HG03103 (cell line): Measurements from ENCODE around the gene HIBCH.
A peak's percentile ranks its signal among the peaks of the same experiment; 100 is the strongest.

Experiments
- ATAC-seq: cut with Tn5 transposase; IDR thresholded peaks from one replicate; pipeline ENCODE4 v1.9.1; 2021; ENCODE audit warnings: low read depth; ENCODE audit not compliant: unreplicated experiment

HIBCH gene

DNA sequence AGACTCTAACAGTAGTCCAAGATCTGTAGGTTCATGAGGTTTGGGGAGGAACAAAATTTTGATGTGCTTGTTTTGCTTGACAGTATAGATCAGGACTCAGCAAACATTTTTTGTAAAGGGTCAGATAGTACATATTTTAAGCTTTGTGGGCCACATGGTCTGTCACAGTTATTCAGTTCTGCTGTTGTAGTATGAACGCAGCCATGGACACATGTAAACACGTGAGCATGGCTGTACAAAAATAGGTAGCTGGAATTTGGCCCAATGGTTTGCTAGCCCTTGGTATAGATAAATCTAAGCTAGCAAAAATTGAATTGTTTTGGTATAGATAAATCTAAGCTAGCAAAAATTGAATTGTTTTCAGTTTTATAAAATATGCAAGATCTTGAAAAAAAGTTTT is 120.5 kb downstream of the HIBCH start:
- no peak for ATAC-seq

DNA sequence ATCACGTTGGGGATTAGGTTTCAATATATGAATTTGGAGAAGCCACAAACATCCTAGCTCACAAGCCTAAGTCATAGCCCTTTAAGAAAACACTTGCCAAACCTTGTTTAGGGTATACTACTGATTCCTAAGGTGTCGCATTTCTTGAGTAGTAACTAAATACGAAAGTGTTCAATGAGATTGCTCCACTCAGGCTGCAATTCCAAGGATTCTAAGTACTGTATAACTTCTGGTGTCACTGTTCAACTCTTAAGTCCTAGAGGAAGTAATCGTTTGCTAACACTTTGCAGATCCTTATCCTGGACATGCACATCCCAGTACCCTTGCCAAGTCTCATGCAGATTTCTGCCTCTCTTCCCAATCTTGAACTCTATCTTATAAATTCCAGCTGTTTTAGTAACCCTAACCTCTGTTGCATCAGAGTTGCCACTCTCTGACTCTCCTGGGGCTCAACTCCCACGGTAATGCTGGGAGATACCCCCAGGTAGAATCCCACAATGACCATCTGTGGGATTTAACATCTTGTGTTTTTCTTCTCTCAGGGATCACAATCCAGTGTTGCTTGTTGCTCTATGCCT is 122.4 kb downstream of the HIBCH start:
- ATAC-seq, result no peak

DNA sequence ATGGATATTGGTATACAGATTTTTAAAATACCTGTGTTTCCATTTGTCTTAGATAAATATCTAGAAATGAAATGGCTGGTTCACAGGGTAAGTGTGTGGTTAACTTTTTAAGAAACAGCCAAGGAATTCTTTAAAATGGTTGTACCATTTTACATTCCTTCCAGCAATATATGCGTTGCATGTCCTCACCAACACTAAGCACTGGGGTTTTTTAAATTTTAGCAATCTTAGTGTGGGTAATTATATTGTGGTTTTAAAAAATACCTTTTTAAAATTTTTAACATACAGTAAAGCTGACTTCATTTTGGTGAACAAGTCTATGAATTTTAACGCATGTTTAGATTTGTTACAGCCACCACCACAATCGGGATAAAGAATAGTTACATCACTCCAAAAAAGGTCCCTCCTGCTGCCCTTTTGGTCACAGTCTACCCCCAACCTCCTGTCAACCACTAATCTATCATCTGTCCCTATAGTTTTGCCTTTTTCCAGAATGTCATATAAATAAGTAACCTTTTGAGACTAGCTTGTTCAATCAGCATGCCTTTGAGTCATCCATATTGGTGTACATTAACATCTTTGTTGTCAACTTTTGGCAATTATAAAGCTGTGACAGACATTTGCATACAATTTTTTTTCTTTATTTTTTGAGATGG is 129.0 kb downstream of the HIBCH start:
- ATAC-seq, result no peak

DNA sequence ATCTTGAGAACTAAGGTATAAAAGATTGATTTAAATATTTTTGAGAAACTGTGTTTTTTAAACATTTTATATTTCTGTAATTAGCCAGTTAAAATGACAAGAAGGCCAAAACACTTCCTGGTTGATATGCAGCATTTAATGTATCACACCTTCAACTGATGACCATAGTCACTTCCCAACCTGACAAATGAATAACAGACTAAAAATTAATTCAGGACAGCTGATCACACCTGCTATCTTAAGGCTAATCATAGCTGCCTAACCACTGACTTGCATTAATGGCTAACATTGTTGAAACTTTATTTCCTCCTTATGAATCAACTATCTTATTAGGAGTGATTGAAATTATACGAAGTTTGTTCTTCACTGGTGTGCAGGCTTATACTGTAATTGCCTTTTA is 131.3 kb downstream of the HIBCH start:
- no peak for ATAC-seq

DNA sequence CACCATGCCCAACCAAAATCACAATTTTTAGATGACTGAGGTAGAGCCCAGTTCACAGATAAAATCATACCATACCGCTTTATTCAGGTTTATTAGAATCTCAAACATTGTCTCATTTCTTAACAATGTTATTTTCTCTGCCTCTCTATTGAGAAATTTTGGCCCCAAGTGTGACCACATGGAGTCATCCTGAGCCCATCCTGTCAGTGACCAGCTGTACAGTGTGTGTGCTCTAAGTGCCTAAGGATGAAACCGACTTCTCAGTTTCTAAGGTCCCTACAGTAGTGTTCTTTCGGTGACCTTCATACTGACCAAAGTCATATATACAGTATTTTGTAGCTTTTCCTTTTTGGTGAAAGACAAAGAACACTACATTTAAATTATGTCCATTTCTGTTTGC is 133.4 kb downstream of the HIBCH start:
- no peak for ATAC-seq

DNA sequence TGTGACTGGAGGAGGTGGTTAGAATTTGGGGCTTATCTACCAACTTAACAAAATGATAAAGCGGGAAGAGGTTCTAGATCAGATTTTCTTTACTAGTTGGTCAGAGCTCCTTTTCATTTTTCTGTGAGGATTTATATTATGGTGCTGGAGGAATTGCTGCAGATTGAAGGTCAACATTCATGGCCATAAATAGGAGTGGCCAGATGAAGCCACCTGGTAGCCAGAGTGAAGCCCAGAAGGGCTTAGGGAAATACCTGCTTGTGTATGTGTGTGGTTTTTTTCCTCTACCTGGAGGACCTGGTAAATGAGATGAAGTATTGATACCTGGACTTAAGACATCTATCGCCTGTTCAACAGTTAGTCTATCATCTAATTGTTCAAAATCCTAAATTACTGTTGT is 134.2 kb downstream of the HIBCH start:
- no peak for ATAC-seq

DNA sequence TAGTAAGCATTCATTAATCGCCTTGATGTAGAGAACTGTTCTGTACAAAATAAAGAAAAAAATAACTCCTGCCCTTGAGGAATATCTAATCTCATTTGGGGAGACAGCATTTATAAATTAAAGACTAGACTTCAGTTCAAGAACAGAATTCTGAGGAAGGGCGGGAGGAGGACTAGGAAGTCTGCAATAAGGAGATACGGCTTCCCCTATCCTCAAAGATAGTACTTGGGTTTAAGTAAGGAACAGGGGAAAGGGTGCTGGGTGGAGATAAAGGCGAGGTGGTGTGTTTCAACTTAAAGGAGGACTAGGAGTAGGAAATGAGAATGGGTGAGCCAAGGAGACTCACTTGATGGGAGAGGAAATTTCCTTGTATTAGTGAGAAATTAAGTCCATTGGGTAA is 135.2 kb downstream of the HIBCH start:
- ATAC-seq, result no peak

DNA sequence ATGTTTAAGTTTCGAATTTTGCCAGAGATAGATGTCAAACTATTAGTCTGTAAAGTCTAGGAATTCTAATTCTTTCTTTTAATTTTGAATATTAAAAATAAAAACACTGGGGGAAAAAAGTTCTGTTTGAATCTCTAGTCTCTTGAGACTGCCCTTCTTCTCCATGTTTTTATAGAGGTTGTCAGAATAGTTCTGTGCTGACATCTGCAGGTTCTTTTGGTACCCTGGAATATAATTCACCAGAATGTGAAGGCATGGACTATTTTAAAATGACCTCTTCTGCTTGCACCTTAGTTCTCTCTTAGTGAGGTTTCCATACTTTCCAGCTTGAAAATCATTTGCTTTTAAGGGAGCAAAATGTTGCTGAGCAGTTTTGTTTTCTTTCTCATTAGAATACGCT is 136.1 kb downstream of the HIBCH start:
- ATAC-seq, result no peak

DNA sequence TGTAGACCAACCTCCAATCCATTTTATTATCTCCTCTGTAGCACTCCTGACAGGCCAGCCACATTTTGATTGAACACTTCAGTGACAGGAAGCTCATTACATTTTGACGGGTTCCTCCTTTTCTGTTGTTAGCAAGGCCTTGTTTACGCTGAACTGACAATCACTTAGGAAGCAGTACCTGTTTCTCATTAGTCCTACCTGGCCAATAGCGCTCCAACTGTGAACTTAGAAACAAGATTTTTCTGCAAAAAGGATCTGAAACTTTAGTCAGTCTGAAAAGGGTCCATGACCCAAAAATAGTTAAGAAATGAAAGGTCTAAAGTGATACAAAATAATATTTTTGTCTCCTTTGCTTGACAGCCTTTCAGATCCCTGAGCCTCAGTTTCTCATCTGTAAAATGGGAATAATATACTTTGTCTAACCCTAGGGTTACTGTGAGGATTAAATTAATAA is 137.5 kb downstream of the HIBCH start:
- peak; percentile 39 for ATAC-seq

DNA sequence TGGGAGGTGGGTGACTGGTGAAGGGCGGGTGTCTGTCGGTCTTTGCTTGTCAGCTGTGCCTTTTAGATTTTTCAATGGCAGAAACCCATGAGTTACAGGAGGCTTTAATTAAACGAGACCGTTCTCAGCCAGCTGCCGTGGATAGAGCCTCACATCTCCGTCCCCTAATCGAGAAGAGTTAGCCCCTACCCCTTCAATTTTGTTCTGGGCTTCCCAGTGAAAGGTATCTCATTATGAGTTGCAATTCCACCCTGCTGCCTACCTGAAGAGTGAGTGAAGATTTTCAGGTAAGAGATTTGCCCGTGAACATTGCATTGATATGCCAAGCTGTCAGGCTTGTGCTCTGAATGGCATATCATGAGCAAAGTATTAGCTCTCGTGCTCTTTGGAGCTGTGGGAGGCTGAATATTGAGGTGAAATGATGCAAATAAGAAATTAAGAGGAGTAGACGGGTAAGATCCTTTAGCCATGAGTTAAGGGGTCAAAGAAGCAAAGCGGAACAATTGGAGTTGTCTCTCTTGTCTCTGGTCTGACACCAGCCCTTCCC is 138.4 kb downstream of the HIBCH start:
- no peak for ATAC-seq

DNA sequence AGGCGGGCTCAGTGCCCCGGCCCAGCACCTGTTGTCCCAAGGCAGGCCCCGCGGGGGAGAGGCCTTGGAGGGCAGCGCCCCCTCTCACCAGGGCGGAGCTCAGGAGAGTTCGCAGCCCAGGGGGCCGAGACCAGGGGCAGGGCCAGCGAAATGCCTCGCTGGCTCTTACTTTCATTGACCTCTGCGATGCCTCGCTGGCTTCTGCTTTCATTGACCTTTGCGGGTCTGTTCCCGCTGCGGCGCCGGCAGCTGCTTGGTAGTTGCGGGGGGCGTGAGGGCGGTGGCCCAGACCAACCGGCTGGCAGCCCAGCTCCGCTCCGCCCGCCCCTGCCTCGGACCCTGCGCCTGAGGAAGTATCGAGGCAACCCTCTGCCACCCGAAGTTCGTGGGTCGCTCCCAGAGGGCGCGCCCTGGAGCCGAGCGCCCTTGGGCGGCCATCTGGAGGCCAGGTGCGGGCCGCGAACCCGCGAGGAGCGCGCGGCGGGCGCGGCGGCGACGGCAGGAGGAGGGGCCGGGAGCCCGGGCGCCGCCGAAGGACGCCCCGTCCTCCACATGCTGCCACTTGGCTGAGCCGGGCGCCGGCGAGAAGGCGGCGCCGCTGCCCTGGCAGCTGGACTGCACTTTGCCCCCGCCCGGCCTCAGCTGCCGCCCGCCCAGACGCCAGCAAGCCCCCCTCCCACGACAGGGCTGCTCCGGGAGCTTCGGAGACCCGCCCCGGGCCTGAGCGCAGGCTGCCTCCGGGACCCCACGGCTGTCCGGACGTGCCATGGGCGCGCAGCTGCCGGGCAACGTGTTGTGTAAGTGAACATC is 139.1 kb downstream of the HIBCH start:
- ATAC-seq, result peak; percentile 62

DNA sequence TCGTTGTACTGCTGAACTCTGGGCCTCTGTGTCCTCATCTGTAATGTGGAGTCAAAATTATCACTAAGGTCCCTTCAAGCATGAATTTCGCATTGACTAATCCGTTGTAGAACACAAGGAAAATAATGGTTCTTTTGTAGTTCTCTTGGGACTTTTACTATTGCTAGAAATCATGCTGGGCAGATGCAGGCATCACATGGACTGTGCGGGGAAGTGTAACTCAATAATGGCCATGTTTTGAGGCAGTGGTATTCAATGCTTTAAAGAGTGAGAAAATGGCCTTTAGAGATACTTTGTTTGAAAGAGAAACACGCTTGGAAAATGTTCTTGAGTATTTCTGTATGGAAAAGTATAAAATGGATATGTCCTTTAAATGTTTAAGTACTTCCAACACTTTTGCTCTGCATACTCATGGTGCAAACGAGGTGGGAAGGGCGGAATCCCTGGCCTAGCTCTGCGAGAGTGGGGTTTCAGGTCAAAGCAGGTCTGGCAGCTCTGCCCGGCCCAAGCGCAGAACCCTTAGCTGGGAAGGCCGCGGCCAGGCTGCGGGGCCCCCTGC is 139.8 kb downstream of the HIBCH start:
- no peak for ATAC-seq

DNA sequence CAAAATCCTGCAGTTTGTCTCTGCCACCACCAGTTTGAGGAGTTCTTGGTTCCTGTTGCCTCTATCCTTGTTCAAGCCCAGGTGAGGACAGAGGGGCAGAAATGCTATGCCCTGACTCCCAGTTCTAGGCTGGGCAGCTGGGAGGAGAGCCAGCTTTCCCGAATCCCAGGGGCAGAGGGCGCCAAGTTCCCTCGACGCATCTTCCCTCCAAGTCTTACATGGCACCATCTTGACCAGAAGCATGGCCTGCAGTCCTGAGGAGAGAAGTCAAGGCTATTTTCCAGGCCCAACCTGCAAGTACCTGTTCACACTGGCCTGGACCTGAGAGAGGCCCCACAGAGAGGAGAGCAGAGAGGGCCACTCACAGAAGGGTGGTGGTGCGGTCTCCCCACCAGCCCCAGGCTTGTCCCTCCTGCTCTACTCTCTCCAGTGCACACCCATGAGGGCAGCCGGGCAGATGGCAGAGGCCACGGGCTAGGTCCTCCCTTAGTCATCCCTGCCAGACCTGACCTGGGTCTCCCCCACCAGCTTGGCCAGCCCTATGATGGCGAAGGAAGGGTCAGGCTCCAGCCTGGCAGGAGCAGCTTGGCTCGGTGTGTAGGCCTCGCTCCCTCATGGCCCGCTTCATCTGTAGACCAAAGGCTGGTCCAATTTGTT is 141.4 kb downstream of the HIBCH start:
- ATAC-seq, result no peak

DNA sequence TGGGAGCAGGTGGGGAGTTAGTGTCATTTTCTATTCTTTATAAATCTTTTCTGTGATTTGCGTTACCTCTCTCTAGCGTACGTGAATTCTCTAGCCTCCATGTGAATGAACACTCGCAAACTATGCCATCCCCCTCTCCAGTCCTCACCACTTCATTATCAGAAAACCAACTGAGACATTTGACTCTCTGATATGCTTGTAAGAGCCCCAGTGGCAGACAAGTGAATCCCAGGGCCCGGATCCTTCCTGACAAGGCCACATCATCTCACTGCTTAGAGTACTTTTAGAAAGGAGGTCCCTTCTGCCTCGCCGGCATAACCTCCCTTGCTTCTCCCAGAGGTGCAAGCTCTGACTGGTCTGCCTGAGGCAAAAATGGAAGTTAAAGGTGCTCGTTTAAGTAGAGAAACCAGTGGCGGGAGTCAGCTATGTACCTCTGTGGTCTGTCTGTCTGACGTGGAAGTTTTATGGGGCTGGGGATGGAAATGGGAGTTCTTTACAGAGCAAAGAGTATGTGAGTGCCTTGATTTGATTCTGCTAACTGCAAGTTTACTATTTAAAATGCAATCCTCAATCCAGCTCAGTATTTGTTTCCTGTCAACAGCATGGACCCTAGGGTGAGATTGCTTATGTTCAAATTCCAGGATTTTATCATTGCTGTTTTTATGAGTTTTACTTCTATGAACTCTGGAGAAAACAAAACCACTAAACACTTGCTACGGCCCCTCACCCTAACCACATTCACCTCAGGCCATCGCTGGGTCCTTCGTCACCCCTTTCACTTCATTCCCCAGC is 142.2 kb downstream of the HIBCH start:
- no peak for ATAC-seq

DNA sequence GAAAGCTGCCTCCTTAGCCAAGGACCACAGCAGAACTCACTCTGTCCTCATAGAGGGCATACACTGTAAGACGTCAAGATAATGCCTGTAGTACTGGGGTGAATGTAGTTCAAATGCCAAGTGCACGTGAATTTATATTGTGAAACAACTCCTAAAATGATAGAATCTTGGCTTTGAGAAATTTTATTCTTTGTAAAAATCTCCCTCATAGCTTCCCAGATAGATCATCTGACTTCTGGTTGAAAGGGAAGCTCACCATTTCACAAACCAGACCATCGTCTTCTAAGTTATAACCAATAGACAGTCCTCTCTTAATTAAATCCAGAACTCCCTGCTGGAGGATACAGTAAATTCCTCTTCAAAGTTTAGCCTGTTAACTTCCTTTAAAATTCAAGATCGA is 146.2 kb downstream of the HIBCH start:
- no peak for ATAC-seq

DNA sequence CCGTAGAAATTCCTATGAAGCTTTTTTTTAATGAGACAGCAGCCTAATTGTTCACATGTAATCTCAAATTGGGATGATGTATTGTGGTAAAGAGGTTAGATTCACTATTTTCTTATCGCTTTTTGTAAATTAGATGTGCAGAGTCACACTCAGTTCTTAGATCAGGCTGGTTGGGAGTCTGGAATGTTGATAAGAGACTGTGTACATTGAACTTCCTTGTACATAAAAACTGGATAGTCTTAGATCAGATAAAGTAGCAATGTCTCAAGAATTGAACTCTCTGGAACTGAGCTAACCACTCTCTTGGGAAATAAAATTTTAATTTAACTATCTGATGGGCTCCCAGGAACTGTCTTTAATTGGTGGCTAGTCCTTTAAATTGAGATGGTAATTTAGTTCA is 149.0 kb downstream of the HIBCH start:
- ATAC-seq, result no peak

DNA sequence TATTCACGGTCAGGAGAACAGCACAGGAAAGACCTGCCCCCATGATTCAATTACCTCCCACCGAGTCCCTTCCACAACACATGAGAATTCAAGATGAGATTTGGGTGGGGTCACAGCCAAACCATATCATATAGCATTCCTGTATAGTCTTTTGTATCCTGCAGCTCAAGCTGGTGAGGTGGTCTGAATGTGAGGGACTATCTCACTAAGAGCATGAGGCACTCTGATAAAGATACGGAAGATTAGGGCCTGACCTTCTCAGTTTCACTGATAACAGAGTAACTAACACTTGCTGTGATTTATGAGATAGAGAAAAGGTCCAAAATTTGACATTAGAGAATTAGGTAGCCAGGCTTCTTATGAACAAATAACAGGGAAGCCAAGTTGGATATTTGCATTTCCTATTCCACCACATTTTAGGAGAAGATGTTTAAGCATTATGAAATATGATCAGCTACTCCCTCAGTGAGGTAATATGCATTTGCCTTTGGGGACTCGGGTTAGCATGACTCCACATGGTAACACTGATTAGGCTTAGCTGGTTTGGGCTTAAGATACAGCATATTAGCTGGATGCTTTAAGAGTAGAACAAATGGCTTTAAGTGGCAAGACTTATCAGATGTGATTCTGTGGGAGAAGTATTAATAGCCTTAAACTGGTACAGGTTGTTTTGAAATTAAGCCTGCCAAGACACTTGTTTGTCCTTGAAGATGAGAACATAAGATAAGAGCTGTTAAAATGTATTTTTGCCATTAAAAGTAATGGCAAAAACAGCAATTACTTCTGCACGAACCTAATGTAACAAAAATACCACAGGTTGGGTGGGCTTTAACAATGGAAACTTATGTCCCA is 150.2 kb downstream of the HIBCH start:
- ATAC-seq, result no peak

DNA sequence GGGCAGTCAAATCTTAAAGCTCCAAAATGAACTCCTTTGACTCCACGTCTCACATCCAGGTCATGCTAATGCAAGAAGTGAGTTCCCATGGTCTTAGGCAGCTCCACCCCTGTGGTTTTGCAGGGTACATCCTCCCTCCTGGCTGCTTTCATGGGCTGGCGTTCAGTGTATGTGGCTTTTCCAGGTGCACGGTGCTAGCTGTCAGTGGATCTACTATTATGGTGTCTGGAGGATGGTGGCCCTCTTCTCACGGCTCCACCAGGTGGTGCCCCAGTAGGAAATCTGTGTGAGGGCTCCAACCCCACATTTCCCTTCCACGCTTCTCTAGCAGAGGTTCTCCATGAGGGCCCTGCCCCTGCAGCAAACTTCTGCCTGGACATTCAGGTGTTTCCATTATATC is 151.9 kb downstream of the HIBCH start:
- ATAC-seq, result no peak

DNA sequence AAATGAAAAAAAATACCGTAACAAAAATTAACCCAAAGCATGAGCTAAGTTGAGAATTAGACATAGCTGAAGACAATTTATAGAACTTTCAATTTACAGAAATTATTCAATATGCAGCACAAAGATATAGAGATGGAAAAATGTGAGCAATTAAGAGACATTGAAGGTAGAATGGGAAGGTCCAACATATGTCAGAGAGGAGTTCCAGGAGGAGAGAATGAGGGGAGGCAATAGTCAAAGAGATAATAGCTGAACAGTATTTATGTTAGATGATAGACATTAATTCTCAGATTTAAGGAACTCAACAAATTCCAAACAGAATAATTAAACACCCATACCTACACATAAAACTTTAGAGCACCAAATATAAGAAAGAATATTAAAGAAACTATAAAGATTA is 154.1 kb downstream of the HIBCH start:
- no peak for ATAC-seq
